Measurements from ENCODE around the gene BRICD5.

BRICD5 gene

GRCh38 chr16:2166263-2167067 is 44.2 kb downstream of the BRICD5 start:
- no peak for DNase-seq (ENCODE audit: extremely low read depth in 1 of 2, low read depth in 1 of 2)

GRCh38 chr16:2165861-2166260 is 44.8 kb downstream of the BRICD5 start:
- no peak for DNase-seq (ENCODE audit: extremely low read depth in 1 of 2, low read depth in 1 of 2)

- DNase-seq (ENCODE audit: extremely low read depth in 1 of 2, low read depth in 1 of 2), result no peak
These were observed 47.3 kb downstream of the BRICD5 start for GRCh38 chr16:2163211-2163881.

GRCh38 chr16:2162676-2163118 is 48.0 kb downstream of the BRICD5 start:
- no peak for DNase-seq (ENCODE audit: extremely low read depth in 1 of 2, low read depth in 1 of 2)

GRCh38 chr16:2161911-2162310 is 48.8 kb downstream of the BRICD5 start:
- DNase-seq (ENCODE audit: extremely low read depth in 1 of 2, low read depth in 1 of 2), result no peak

GRCh38 chr16:2160915-2161551 is 49.6 kb downstream of the BRICD5 start:
- DNase-seq (ENCODE audit: extremely low read depth in 1 of 2, low read depth in 1 of 2), result no peak

Data from activated CD8-positive, alpha-beta memory T cell treated with anti-CD3 and anti-CD28 coated beads for 1 hour (primary cell).